ENCODE data around the gene CTDSP2.

- TF ChIP-seq CTCF (IDR thresholded peaks at IDR 0.05; ENCODE audit: insufficient read depth, low read length) (no peak), REST (IDR thresholded peaks at IDR 0.05; ENCODE audit: insufficient replicate concordance, low read depth) (no peak), POLR2AphosphoS5 (IDR thresholded peaks at IDR 0.05; ENCODE audit: low read depth) (no peak), SPI1 (IDR thresholded peaks at IDR 0.05; ENCODE audit: borderline replicate concordance, low read depth) (no peak), GABPA (IDR thresholded peaks at IDR 0.05; ENCODE audit: low read depth) (no peak)
These were observed 5.8 kb downstream of the CTDSP2 start for GRCh38 chr12:57840726-57841125.
